ENCODE data around the gene GRIN3B. TPM values are rescaled to one million over a fixed set of nuclear protein-coding genes. Genes with fewer than 3 reads are reported as not detected.

GRIN3B gene
- total and polyA plus RNA-seq, 2 of the 8 experiments (the other 6 are each of a cell fraction or from before 2014, with no cell fraction given), result 0.45 to 1.0 TPM

DNA sequence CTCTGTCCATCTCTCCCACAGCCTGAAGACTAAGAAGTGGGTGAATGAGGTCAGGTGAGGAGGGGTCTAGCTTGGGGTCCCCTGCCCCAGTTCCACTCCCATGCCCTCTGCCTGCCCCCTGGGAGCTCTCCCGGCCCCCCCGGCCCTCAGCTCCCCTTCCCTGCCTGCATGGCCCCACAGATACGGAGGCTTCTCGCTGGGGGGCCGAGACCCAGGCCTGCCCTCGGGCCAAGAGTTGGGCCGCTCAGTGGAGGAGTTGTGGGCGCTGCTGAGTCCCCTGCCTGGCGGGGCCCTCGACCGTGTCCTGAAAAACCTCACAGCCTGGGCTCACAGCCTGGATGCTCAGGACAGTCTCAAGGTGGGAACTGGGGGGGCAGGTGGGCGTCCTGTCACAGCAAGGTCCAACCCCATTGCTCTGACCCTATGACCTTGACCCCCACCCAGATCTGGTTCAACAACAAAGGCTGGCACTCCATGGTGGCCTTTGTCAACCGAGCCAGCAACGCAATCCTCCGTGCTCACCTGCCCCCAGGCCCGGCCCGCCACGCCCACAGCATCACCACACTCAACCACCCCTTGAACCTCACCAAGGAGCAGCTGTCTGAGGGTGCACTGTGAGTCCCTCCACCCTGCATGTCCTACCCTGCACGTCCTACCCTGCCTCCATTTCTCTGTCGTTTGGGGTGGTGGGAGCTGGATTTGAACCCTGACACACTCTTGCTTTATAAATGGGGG, 55.8 kb downstream of the GRIN3B start:
- WGBS, 2 experiments (ENCODE audit: extremely low coverage in 1 of 2, insufficient coverage in 1 of 2, insufficient read length in 1 of 2, insufficient replicate concordance in 2 of 2, low coverage in 1 of 2, low lambda C conversion rate in 2 of 2, missing lambda C conversion rate in 1 of 2), result 92% methylated on average over 20 of the region's 20 CpGs; no CpG with 5 or more reads in 1 of the 2 experiments
- no peak for DNase-seq (ENCODE audit: low read depth in 1 of 2, low spot score in 2 of 2)
- no peak for TF ChIP-seq SP1 (IDR thresholded peaks at IDR 0.05; ENCODE audit: low read depth, low read length)
- no peak for TF ChIP-seq SUZ12 (IDR thresholded peaks at IDR 0.05; ENCODE audit: low read length)
- TF ChIP-seq POLR2AphosphoS5 (IDR thresholded peaks at IDR 0.05; ENCODE audit: low read depth, low read length), result no peak
- TF ChIP-seq FOSL1 (IDR thresholded peaks at IDR 0.05; ENCODE audit: insufficient read depth, low read depth, low read length), result no peak
- TF ChIP-seq, protein P1, sequence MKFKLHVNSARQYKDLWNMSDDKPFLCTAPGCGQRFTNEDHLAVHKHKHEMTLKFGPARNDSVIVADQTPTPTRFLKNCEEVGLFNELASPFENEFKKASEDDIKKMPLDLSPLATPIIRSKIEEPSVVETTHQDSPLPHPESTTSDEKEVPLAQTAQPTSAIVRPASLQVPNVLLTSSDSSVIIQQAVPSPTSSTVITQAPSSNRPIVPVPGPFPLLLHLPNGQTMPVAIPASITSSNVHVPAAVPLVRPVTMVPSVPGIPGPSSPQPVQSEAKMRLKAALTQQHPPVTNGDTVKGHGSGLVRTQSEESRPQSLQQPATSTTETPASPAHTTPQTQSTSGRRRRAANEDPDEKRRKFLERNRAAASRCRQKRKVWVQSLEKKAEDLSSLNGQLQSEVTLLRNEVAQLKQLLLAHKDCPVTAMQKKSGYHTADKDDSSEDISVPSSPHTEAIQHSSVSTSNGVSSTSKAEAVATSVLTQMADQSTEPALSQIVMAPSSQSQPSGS (IDR thresholded peaks at IDR 0.05; ENCODE audit: low read length), result no peak
- TF ChIP-seq RNF2 (IDR thresholded peaks at IDR 0.05; ENCODE audit: borderline replicate concordance, low read depth, low read length, missing control alignments, poor library complexity, severe bottlenecking), result no peak
- TF ChIP-seq CHD2 (IDR thresholded peaks at IDR 0.05; ENCODE audit: low read length), result no peak
- TF ChIP-seq SIRT6 (IDR thresholded peaks at IDR 0.05; ENCODE audit: low read length), result no peak
- TF ChIP-seq KDM1A (IDR thresholded peaks at IDR 0.05; ENCODE audit: borderline replicate concordance, low read length), result no peak
- TF ChIP-seq SRF (IDR thresholded peaks at IDR 0.05; ENCODE audit: low read depth, low read length), result no peak
- TF ChIP-seq YY1 (IDR thresholded peaks at IDR 0.05; ENCODE audit: low read depth, low read length), result no peak

More for the DNA sequence above, 55.8 kb downstream of the GRIN3B start:
- no peak overlapping the region for H4K8ac ChIP-seq (ENCODE audit: extremely low read depth, insufficient read depth, low read length)
- no peak for FAIRE-seq
- H3K27ac ChIP-seq (ENCODE audit: low read depth, low read length), result no peak overlapping the region
- H2BK20ac ChIP-seq (ENCODE audit: low read length), result no peak overlapping the region
- POLR2A ChIA-PET (ENCODE audit: partially characterized antibody), result interaction anchor here (1.1 to 3.0 kb wide), 4 partner anchors 8 to 28 kb away, joined by 3 to 12 read pairs (median 4); partner anchors contain the start of gene ARHGAP45
- no peak overlapping the region for H3K9ac ChIP-seq (replicated peaks in 1 of 4; ENCODE audit: extremely low read depth in 1 of 4, low read depth in 3 of 4, low read length in 3 of 4)
- no peak overlapping the region for H3K4me3 ChIP-seq (ENCODE audit: extremely low read depth in 1 of 4, insufficient read depth in 2 of 4, low read depth in 3 of 4, low read length in 4 of 4)
- no peak overlapping the region for H3K4me2 ChIP-seq (ENCODE audit: insufficient read depth in 1 of 2, low read depth in 2 of 2, low read length in 2 of 2)
- H3K4me1 ChIP-seq (replicated peaks in 1 of 4; ENCODE audit: control insufficient read depth in 3 of 4, insufficient read depth in 4 of 4, low read length in 3 of 4), result no peaks in the 10 kb centered on the region
- H2BK5ac ChIP-seq (ENCODE audit: low read depth, low read length), result no peak overlapping the region
- no peak overlapping the region for H3K18ac ChIP-seq (ENCODE audit: extremely low read depth, low read length)
- H3K79me1 ChIP-seq (ENCODE audit: low read depth, low read length), result no peaks in the 10 kb centered on the region
- H4K91ac ChIP-seq (replicated peaks; ENCODE audit: insufficient read length, low read length), result no peak overlapping the region
- H3K4ac ChIP-seq (replicated peaks; ENCODE audit: insufficient read length, low read depth, low read length), result no peak overlapping the region
- H3K36me3 ChIP-seq (ENCODE audit: control insufficient read depth in 2 of 4, insufficient read depth in 4 of 4, low read length in 3 of 4), result peaks cover 0 to 49% (median 14%) of the 10 kb centered on the region in 4 experiments; a peak in 6 of 8 replicates
- peaks cover 3% of the 10 kb centered on the region; the same call in 1 of the 2 replicates for H3K23me2 ChIP-seq (ENCODE audit: low read depth, low read length)
- H4K20me1 ChIP-seq (replicated peaks in 1 of 2; ENCODE audit: control insufficient read depth in 1 of 2, insufficient read depth in 2 of 2, low read length in 2 of 2), result peaks cover 0 to 2% of the 10 kb centered on the region in 2 experiments
- CTCF ChIA-PET (ENCODE audit: partially characterized antibody), result interaction anchor here (0.9 to 2.4 kb wide), 5 partner anchors 9 to 192 kb away, joined by 3 to 10 read pairs (median 5); partner anchors contain the start of gene ARHGAP45
- no peak overlapping the region for H2BK120ac ChIP-seq (replicated peaks; ENCODE audit: low read depth, low read length)
- H2AFZ ChIP-seq (ENCODE audit: low read length), result no peak overlapping the region
- H3K27me3 ChIP-seq (replicated peaks in 1 of 4; ENCODE audit: control insufficient read depth in 3 of 4, extremely low read depth in 1 of 4, insufficient read depth in 3 of 4, low read length in 3 of 4), result no peaks in the 10 kb centered on the region; a peak in 1 of 7 replicates
- no peak overlapping the region for H3K23ac ChIP-seq (ENCODE audit: insufficient read length)
- H3K56ac ChIP-seq (replicated peaks; ENCODE audit: insufficient read length, low read depth, low read length), result no peak overlapping the region
- peaks cover 38 to 55% of the 10 kb centered on the region in 2 experiments for H3K9me3 ChIP-seq (ENCODE audit: insufficient read depth in 2 of 2, low read depth in 1 of 2, low read length in 1 of 2)
- no peak overlapping the region for H2BK15ac ChIP-seq (ENCODE audit: low read length)
- H4K5ac ChIP-seq (ENCODE audit: insufficient read length, low read depth, low read length), result no peak overlapping the region
- H2AK5ac ChIP-seq (ENCODE audit: low read depth, low read length), result no peak overlapping the region
- H3K14ac ChIP-seq (ENCODE audit: insufficient read length), result no peak overlapping the region
- H2BK12ac ChIP-seq (ENCODE audit: low read depth, low read length), result no peak overlapping the region
- no peaks in the 10 kb centered on the region for H3K79me2 ChIP-seq (ENCODE audit: control insufficient read depth in 1 of 2, insufficient read depth in 2 of 2, low read length in 2 of 2)

Measured in H1 (cell line).